ENCODE data around the gene FAM135A. TPM values are rescaled to one million over a fixed set of nuclear protein-coding genes. Genes with fewer than 3 reads are reported as not detected.

FAM135A gene
- polyA plus RNA-seq (2011; rRNA removed) (24.6 and 33.6 TPM in 2 replicates), polyA plus RNA-seq (2017; fragmentation: RNase III; extraction: RNeasy Plus Mini Kit Qiagen cat#74134 plus additional on column Dnase treatment) (10.0 to 11.3 TPM (median 10.8 TPM) in 3 replicates), polyA minus RNA-seq (2011; rRNA and poly(A)+ RNA removed) (25.2 and 28.0 TPM in 2 replicates)
- polyA plus RNA-seq (2012; cell fraction: cytosol; rRNA removed), result 3.9 and 5.1 TPM in 2 replicates
- polyA plus RNA-seq (2012; cell fraction: nucleus; rRNA removed), result 2.4 and 3.9 TPM in 2 replicates

DNA sequence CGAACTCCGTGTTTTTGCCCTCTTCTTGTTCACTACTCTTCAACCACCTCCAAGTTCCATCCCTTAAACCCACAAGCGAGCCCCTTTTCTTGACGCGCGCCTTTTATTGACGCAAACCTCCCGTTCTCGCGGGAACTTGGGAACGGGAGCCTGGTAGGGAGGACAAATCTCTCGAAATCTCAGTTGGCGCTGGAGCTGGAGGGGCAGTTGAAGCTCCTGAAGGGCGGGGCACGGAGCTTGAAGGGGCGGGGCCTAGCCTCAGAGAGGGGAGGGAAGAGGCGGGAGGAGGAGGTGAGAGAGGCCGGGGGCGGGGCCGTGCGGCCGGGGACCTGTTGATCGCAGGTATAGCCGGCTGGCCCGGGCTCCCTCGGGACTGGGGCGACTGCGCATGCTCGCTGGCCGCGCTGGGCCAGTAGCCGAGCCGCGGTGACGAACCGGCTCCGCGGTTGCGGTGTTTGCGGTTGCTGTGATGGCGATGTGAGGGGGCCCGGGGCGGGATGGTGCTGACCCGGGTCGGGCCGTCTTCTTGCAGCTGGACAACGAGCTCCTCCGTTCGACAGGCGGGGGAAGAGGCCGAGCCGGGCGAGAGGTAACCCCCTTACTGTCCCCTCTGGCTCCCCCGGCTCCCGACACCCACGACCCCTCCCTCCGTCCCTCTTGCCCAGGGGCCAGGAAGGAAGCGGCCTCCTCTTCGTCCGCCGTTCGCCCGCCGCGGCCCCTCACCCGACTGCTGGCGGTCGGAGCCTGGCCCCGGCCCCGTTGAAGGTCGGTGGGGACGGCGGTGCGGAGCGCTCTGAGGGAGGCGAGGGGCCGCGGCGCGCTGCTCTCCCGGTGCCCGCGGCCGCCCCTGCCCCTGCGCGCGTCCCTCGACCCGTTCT, at the start of gene FAM135A:
Gene FAM135A (plus strand): TSS at position 395 of the 878 bp plus-strand sequence. CDS start 14,835 bp downstream, outside the sequence.
- no peaks in the 10 kb centered on the region for H3K9me3 ChIP-seq
- ATAC-seq (peak; percentile 92 to 95), FAIRE-seq (no peak), DNase-seq (ENCODE audit: low read depth in 1 of 2, low spot score in 1 of 2) (peak; percentile 76 to 98)
- ChIA-PET CTCF (interaction anchor here (0.9 to 5.2 kb wide), 5 partner anchors 15 to 152 kb away, joined by 3 to 42 read pairs (median 3); no protein-coding TSS in a partner anchor), POLR2A (interaction anchor here (0.6 to 2.3 kb wide), 11 partner anchors 8 to 876 kb away, joined by 3 to 59 read pairs (median 3); partner anchors contain the start of gene SDHAF4)
- TF ChIP-seq PHF8 (IDR thresholded peaks at IDR 0.05; ENCODE audit: borderline replicate concordance, low read depth) (peak; percentile 49; the same call in 1 of the 2 replicates), JUN (IDR thresholded peaks at IDR 0.05) (peak; percentile 49 to 78; a peak in 3 of 5 replicates), CBX8 (IDR thresholded peaks at IDR 0.05) (0 out of 2 replicates have a peak, but pooled peaks have one; percentile 1), E2F6 (IDR thresholded peaks at IDR 0.05; ENCODE audit: borderline replicate concordance, low read depth) (peak; percentile 32; the same call in 1 of the 2 replicates), GATA3 (IDR thresholded peaks at IDR 0.05; ENCODE audit: borderline replicate concordance) (peak; percentile 53; the same call in 1 of the 2 replicates), REST (IDR thresholded peaks at IDR 0.05) (peak; percentile 98), FOSL2 (IDR thresholded peaks at IDR 0.05) (no peak), FOSL2 (CRISPR knock-in tag; IDR thresholded peaks at IDR 0.05) (no peak), MAX (IDR thresholded peaks at IDR 0.05) (peak; percentile 59), ZNF302 (CRISPR knock-in tag; IDR thresholded peaks at IDR 0.05) (no peak), POLR2A (IDR thresholded peaks at IDR 0.05; ENCODE audit: low read length) (peak; percentile 80), POLR2AphosphoS2 (conservative IDR thresholded peaks at IDR 0.05; ENCODE audit: low read length) (no peak), TP53 (CRISPR knock-in tag; IDR thresholded peaks at IDR 0.05) (0 out of 2 replicates have a peak, but pooled peaks have one; percentile 20), CHD2 (IDR thresholded peaks at IDR 0.05; ENCODE audit: low read length, partially characterized antibody) (peak; percentile 97)
- TF ChIP-seq, protein P1, sequence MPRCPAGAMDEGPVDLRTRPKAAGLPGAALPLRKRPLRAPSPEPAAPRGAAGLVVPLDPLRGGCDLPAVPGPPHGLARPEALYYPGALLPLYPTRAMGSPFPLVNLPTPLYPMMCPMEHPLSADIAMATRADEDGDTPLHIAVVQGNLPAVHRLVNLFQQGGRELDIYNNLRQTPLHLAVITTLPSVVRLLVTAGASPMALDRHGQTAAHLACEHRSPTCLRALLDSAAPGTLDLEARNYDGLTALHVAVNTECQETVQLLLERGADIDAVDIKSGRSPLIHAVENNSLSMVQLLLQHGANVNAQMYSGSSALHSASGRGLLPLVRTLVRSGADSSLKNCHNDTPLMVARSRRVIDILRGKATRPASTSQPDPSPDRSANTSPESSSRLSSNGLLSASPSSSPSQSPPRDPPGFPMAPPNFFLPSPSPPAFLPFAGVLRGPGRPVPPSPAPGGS (IDR thresholded peaks at IDR 0.05), result 0 out of 3 replicates have a peak, but pooled peaks have one; percentile 39
- H3K4me2 ChIP-seq, result peak within 1 kb of the TSS; percentile 73
- peaks cover 26% of the 10 kb centered on the region; the same call in 2 of the 3 replicates for H3K4me1 ChIP-seq
- peak within 1 kb of the TSS; percentile 94 to 96 for H3K27ac ChIP-seq
- WGBS (ENCODE audit: missing lambda C conversion rate), result 0% methylated on average over 25 of the region's 89 CpGs
- H3K4me3 ChIP-seq, result peak within 1 kb of the TSS; percentile 77

DNA sequence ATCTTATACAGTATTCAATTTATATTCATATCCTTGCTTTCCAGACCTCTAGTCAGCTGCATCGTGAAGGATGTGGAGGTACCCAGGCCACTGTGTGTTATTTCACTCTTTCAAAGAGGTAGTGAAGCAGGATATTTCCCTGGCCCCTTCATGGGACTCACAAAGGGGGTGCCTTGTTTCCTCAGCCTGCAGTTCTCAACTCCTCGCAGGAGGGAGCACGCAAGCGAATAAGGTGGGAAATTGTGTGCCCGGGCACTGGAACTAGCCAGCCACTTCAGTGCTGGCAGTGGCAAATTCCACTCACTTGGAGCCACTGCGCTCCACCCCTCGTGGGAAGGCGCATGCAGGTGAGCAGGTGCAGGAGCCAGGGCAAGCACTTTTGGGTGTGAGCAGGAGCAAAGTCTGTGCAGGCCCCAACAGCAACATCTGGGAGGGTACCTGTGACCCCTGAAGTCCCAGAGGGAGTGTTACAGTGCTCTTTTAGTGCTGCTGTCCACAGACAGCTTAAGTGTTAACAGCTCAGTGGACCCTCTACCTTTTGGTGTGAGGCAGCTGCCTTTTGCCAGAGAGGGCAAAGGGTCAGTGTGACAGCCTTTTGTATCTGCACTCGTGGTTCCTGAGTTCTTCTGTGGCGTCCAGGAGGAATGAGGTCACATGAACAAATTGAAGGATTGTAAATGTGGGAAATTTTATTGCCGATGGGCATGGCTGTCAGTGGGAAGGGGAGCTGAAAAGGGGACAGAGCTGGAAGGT, 49.4 kb upstream of the FAM135A start:
- TF ChIP-seq HMGXB4 (CRISPR knock-in tag; IDR thresholded peaks at IDR 0.05; ENCODE audit: borderline replicate concordance) (no peak), USF2 (IDR thresholded peaks at IDR 0.05) (no peak), RNF2 (IDR thresholded peaks at IDR 0.05; ENCODE audit: borderline replicate concordance, low read depth) (no peak), SREBF2 (IDR thresholded peaks at IDR 0.05) (no peak), KDM5A (IDR thresholded peaks at IDR 0.05) (no peak)
- Histone ChIP-seq H3K4me2 (no peak overlapping the region), H3K9me3 (no peaks in the 10 kb centered on the region), H3K4me3 (no peak overlapping the region), H3K27ac (no peak overlapping the region), H3K4me1 (no peaks in the 10 kb centered on the region)
- ChIA-PET POLR2A (no interaction called here), CTCF (interaction anchor here (1.3 to 2.0 kb wide), 2 partner anchors 35 to 143 kb away, joined by 3 to 7 read pairs; no protein-coding TSS in a partner anchor)
- DNase-seq (ENCODE audit: low read depth in 1 of 2, low spot score in 1 of 2) (no peak), ATAC-seq (no peak), FAIRE-seq (no peak)
- 62% methylated on average over 10 of the region's 11 CpGs for WGBS (ENCODE audit: missing lambda C conversion rate)
